HCT116 (cell line): ENCODE results near the gene ARL13B. TPM values are rescaled to one million over a fixed set of nuclear protein-coding genes. Genes with fewer than 3 reads are reported as not detected.

Source experiments
- ATAC-seq: fragments of 200-7000 bp; cut with Tn5 transposase; 2 replicates; pipeline ENCODE4 v1.9.1; 2020; ENCODE audit warnings: mild to moderate bottlenecking, moderate library complexity
- BruUV-seq: library from RNA; stranded (reverse); fragments of 400-500 nt; replicated peaks from 2 replicates; lab custom pipeline; 2021; lab: Mats Ljungman, UMichigan
- CTCF ChIA-PET: fragments of 300-600 bp; sonication (Branson Sonifier 250); formaldehyde crosslinking; loops from one replicate; lab custom pipeline; 2021; ENCODE audit warnings: antibody characterized with exemption; lab: Charles Lee
- POLR2A ChIA-PET: fragments of 300-600, 350-600 bp; sonication (Branson Sonifier 250); formaldehyde crosslinking; loops from one replicate; lab custom pipeline; 2021; ENCODE audit warnings: antibody characterized with exemption; lab: Charles Lee
- RAD21 ChIA-PET, 2 experiments: fragments of 300-600 bp; sonication (Branson Sonifier 250); formaldehyde crosslinking; loops; one replicate each; lab custom pipeline; 2023; ENCODE audit warnings: low total read pairs in 2 of 2; ENCODE audit not compliant: uncharacterized antibody in 2 of 2, unreplicated experiment in 2 of 2, low non-redundant PET in 1 of 2; lab: Charles Lee
- DNase-seq: peaks from one replicate; pipeline ENCODE4 v3.0.0-alpha.2; 2010; ENCODE audit warnings: low read depth, low spot score
- H2AFZ ChIP-seq: fragments of 200-600 bp; shearing (Covaris generic), sonication (generic); 2 replicates; pipeline ENCODE4 v1.6.1; 2017; ENCODE audit warnings: low read depth, mixed run types, mixed read lengths, antibody characterized with exemption, low read length; ENCODE audit not compliant: poor library complexity, severe bottlenecking
- H3K27ac ChIP-seq: 2 replicates; pipeline ENCODE4 v1.5.1; 2012; ENCODE audit warnings: low read depth, low read length
- H3K27me3 ChIP-seq: fragments of 200-600 bp; sonication (generic); 2 replicates; pipeline ENCODE4 v1.6.1; 2016; ENCODE audit warnings: mixed run types, low read length, mixed read lengths; ENCODE audit not compliant: insufficient read depth
- H3K36me3 ChIP-seq, 2 experiments: fragments of 200-500 bp in 1 of 2; fragments of 200-600 bp in 1 of 2; sonication (Bioruptor generic) in 1 of 2; sonication (generic) in 1 of 2; 2 replicates each; pipeline versions ENCODE4 v1.5.1 to v1.6.1; 2014 to 2016; ENCODE audit warnings: low read length in 2 of 2, inconsistent platforms in 1 of 2, mixed read lengths in 1 of 2, mixed run types in 1 of 2; ENCODE audit not compliant: insufficient read depth in 2 of 2, control insufficient read depth in 1 of 2
- H3K4me1 ChIP-seq, 2 experiments: fragments of 200-600 bp in 1 of 2; sonication (generic) in 1 of 2; 2 replicates each; pipeline versions ENCODE4 v1.5.1 to v1.6.1; 2012 to 2017; ENCODE audit warnings: low read length in 2 of 2, inconsistent platforms in 1 of 2, mild to moderate bottlenecking in 1 of 2, mixed read lengths in 1 of 2, mixed run types in 1 of 2, moderate library complexity in 1 of 2; ENCODE audit not compliant: insufficient read depth in 2 of 2, control insufficient read depth in 1 of 2
- H3K4me2 ChIP-seq: fragments of 200-600 bp; sonication (generic); 2 replicates; pipeline ENCODE4 v1.6.1; 2017; ENCODE audit warnings: mixed run types, low read length, mixed read lengths
- H3K4me3 ChIP-seq, 2 experiments: fragments of 200-600 bp in 1 of 2; sonication (generic) in 1 of 2; replicated peaks in 1 of 2; 2 replicates each; pipeline ENCODE4 v1.5.1; 2011 to 2016; ENCODE audit warnings: low read length in 2 of 2, control low read depth in 1 of 2, low read depth in 1 of 2, mild to moderate bottlenecking in 1 of 2, mixed read lengths in 1 of 2, mixed run types in 1 of 2
- H3K79me2 ChIP-seq: fragments of 200-600 bp; sonication (generic); 2 replicates; pipeline ENCODE4 v1.6.1; 2017; ENCODE audit warnings: mild to moderate bottlenecking, mixed run types, low read length, moderate library complexity, mixed read lengths; ENCODE audit not compliant: insufficient read depth
- H3K9ac ChIP-seq: fragments of 200-600 bp; sonication (generic); 2 replicates; pipeline ENCODE4 v1.6.1; 2016; ENCODE audit warnings: low read length, mixed read lengths
- H3K9me2 ChIP-seq: fragments of 200-600 bp; sonication (generic), shearing (Covaris generic); 2 replicates; pipeline ENCODE4 v1.6.1; 2017; ENCODE audit warnings: mixed run types, mild to moderate bottlenecking, moderate library complexity; ENCODE audit not compliant: insufficient read depth
- H3K9me3 ChIP-seq, 2 experiments: fragments of 200-500 bp in 1 of 2; fragments of 200-600 bp in 1 of 2; sonication (Bioruptor generic) in 1 of 2; sonication (generic) in 1 of 2; 2 replicates each; pipeline ENCODE4 v1.6.1; 2014 to 2017; ENCODE audit warnings: low read length in 2 of 2, mixed read lengths in 2 of 2, inconsistent platforms in 1 of 2, low read depth in 1 of 2, mild to moderate bottlenecking in 1 of 2, mixed run types in 1 of 2, moderate library complexity in 1 of 2; ENCODE audit not compliant: control insufficient read depth in 1 of 2, insufficient read depth in 1 of 2
- H4K20me1 ChIP-seq: fragments of 200-600 bp; sonication (generic), shearing (Covaris generic); 2 replicates; pipeline ENCODE4 v1.6.1; 2017; ENCODE audit warnings: mixed run types, mild to moderate bottlenecking, moderate library complexity; ENCODE audit not compliant: insufficient read depth
- CBX3 ChIP-seq: IDR thresholded peaks from 2 replicates; pipeline ENCODE4 v1.6.1; 2012; ENCODE audit warnings: low read depth
- CEBPB ChIP-seq: IDR thresholded peaks from 2 replicates; pipeline ENCODE4 v1.6.1; 2012; ENCODE audit warnings: low read depth
- EZH2 ChIP-seq: fragments of 200-600 bp; sonication (generic); IDR thresholded peaks from 2 replicates; pipeline ENCODE4 v1.6.1; 2017; ENCODE audit warnings: antibody characterized with exemption, mixed run types
- EZH2phosphoT487 ChIP-seq: fragments of 200-600 bp; IDR thresholded peaks from 2 replicates; pipeline ENCODE4 v1.6.1; 2018; ENCODE audit warnings: antibody characterized with exemption, borderline replicate concordance
- FOSL1 ChIP-seq: IDR thresholded peaks from 2 replicates; pipeline ENCODE4 v1.6.1; 2012; ENCODE audit warnings: low read depth
- POLR2AphosphoS5 ChIP-seq: IDR thresholded peaks from 2 replicates; pipeline ENCODE4 v1.6.1; 2011; ENCODE audit warnings: mild to moderate bottlenecking, low read depth, low read length, moderate library complexity
- RAD21 ChIP-seq: IDR thresholded peaks from 2 replicates; pipeline ENCODE4 v1.6.1; 2012; ENCODE audit warnings: low read depth, mild to moderate bottlenecking
- SIN3A ChIP-seq: IDR thresholded peaks from 2 replicates; pipeline ENCODE4 v1.6.1; 2012; ENCODE audit warnings: low read depth
- SP1 ChIP-seq: IDR thresholded peaks from 2 replicates; pipeline ENCODE4 v1.6.1; 2012; ENCODE audit warnings: low read depth
- SRF ChIP-seq: IDR thresholded peaks from 2 replicates; pipeline ENCODE4 v1.6.1; 2012; ENCODE audit warnings: low read depth
- TCF7L2 ChIP-seq: IDR thresholded peaks from 2 replicates; pipeline ENCODE4 v1.7.0; 2011; ENCODE audit warnings: borderline replicate concordance, inconsistent platforms; ENCODE audit not compliant: insufficient read depth, insufficient read length; ENCODE audit errors: extremely low read depth
- ZFX ChIP-seq: fragments of 450-650 bp; IDR thresholded peaks from 2 replicates; pipeline ENCODE4 v1.6.1; 2017
- ZNF274 ChIP-seq: fragments of 200-500 bp; sonication (Bioruptor generic); IDR thresholded peaks from 2 replicates; pipeline ENCODE4 v1.6.1; 2014; ENCODE audit warnings: mild to moderate bottlenecking, low read depth, low read length, inconsistent platforms
- intact Hi-C: fragments of 100-400 bp; cut with micrococcal nuclease; formaldehyde crosslinking; loops from 2 replicates; pipeline ENCODE4 v1.10.0; 2022
- total RNA-seq: library from RNA; stranded (reverse); gene quantifications from one replicate; pipeline ENCODE4 v1.2.1, GENCODE V29; 2021; ENCODE audit not compliant: unreplicated experiment
- TF ChIP-seq, protein P1 (sequence below): IDR thresholded peaks from 2 replicates; pipeline ENCODE4 v1.6.1; 2012; ENCODE audit warnings: low read depth
- TF ChIP-seq, protein P2 (sequence below): IDR thresholded peaks from 2 replicates; pipeline ENCODE4 v1.6.1; 2012

The ARL13B gene
- total RNA-seq, 1 experiment from 2014 or later: 8.2 TPM

DNA sequence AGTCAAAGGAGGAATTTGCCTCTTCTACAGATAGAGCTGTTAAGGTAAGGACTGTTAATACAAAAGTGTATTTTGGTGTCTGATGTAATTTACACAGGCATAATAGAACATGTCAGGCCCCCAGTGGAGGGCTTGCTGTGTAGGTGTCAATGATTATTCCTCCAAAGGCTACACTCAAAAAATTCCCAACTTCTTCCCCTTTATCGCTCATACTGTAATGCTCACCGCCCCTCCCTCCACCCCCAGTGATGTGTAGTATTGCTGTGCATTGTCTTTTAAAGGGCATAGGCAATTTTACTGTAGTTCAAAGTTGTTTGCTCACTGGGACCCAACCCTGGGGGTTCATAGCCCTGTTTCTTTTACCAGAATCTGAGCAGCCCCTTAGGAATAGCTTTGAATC lies 115.2 kb downstream of the ARL13B start (continued):
- TF ChIP-seq EZH2: no peak
- no peak for TF ChIP-seq RAD21
- TF ChIP-seq, protein P1, sequence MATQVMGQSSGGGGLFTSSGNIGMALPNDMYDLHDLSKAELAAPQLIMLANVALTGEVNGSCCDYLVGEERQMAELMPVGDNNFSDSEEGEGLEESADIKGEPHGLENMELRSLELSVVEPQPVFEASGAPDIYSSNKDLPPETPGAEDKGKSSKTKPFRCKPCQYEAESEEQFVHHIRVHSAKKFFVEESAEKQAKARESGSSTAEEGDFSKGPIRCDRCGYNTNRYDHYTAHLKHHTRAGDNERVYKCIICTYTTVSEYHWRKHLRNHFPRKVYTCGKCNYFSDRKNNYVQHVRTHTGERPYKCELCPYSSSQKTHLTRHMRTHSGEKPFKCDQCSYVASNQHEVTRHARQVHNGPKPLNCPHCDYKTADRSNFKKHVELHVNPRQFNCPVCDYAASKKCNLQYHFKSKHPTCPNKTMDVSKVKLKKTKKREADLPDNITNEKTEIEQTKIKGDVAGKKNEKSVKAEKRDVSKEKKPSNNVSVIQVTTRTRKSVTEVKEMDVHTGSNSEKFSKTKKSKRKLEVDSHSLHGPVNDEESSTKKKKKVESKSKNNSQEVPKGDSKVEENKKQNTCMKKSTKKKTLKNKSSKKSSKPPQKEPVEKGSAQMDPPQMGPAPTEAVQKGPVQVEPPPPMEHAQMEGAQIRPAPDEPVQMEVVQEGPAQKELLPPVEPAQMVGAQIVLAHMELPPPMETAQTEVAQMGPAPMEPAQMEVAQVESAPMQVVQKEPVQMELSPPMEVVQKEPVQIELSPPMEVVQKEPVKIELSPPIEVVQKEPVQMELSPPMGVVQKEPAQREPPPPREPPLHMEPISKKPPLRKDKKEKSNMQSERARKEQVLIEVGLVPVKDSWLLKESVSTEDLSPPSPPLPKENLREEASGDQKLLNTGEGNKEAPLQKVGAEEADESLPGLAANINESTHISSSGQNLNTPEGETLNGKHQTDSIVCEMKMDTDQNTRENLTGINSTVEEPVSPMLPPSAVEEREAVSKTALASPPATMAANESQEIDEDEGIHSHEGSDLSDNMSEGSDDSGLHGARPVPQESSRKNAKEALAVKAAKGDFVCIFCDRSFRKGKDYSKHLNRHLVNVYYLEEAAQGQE: no peak
- TF ChIP-seq CEBPB: no peak
- no peak for TF ChIP-seq CBX3

DNA sequence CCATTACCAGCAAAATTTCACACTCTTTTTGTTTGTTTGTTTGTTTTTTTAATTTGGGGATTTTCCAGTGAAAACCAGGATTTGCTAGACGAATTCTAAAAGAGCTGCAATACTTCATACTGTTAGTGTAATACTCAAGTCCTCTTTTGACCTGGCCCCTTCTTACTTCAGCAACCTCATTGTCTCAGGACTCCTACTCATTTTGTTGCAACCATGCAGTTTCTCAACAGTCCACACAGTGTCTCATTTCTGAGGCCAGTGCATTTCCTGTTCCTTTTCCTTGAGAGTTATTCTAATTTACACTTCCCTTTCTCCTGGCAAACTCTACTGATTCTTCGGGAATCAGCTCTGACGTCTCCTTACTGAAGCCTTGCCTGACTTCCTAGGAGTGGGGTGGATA lies 118.5 kb downstream of the ARL13B start:
- no peaks in the 10 kb centered on the region for H3K4me1 ChIP-seq
- BruUV-seq: no TSS peak
- no peak overlapping the region for H3K9ac ChIP-seq
- TF ChIP-seq, protein P2, sequence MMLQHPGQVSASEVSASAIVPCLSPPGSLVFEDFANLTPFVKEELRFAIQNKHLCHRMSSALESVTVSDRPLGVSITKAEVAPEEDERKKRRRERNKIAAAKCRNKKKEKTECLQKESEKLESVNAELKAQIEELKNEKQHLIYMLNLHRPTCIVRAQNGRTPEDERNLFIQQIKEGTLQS: no peak
- TF ChIP-seq POLR2AphosphoS5 (no peak), FOSL1 (no peak), ZNF274 (no peak), CBX3 (no peak), CEBPB (no peak), SIN3A (no peak), RAD21 (no peak), ZFX (no peak), SP1 (no peak), TCF7L2 (no peak), SRF (no peak), EZH2phosphoT487 (no peak)
- TF ChIP-seq, protein P1: no peak
- H2AFZ ChIP-seq: no peak overlapping the region
- H3K36me3 ChIP-seq: peaks cover 3 to 8% of the 10 kb centered on the region in 2 experiments; a peak in 2 of 4 replicates
- RAD21 ChIA-PET: no interaction called here
- intact Hi-C loops: no loop called here
- no peak overlapping the region for H3K27ac ChIP-seq
- no peaks in the 10 kb centered on the region for H3K9me2 ChIP-seq
- CTCF ChIA-PET: no interaction called here
- H3K9me3 ChIP-seq: no peaks in the 10 kb centered on the region
- H3K4me3 ChIP-seq: no peak overlapping the region
- H3K79me2 ChIP-seq: no peaks in the 10 kb centered on the region
- ATAC-seq: no peak
- no peaks in the 10 kb centered on the region for H3K27me3 ChIP-seq
- no peaks in the 10 kb centered on the region for H4K20me1 ChIP-seq
- no peak overlapping the region for H3K4me2 ChIP-seq
- POLR2A ChIA-PET: no interaction called here
- no peak for DNase-seq
